K562 (cell line): ENCODE measurements around the gene EFCAB3. TPM values are rescaled to one million over a fixed set of nuclear protein-coding genes. Genes with fewer than 3 reads are reported as not detected.
A peak's percentile ranks its signal among the peaks of the same experiment; 100 is the strongest.

Source experiments
- ATAC-seq: fragments of 200-7000 bp; cut with Tn5 transposase; 3 replicates; pipeline ENCODE4 v1.9.1; 2020; ENCODE audit warnings: moderate library complexity
- Bru-seq: library from RNA; stranded (reverse); fragments of 400-500 nt; gene quantifications from one replicate; lab custom pipeline; 2021; lab: Mats Ljungman, UMichigan
- BruChase-seq, 2 experiments: library from RNA; stranded (reverse); fragments of 400-500 nt; gene quantifications; one replicate each; lab custom pipeline; 2021; lab: Mats Ljungman, UMichigan
- BruUV-seq: library from RNA; stranded (reverse); fragments of 400-500 nt; replicated peaks from 2 replicates; lab custom pipeline; 2021; lab: Mats Ljungman, UMichigan
- CTCF ChIA-PET: fragments of 300-600 bp; formaldehyde crosslinking; extraction: SDS; loops from one replicate; lab custom pipeline; 2021; ENCODE audit warnings: low intra/inter-chr PET ratio; lab: Yijun Ruan, JAX
- POLR2A ChIA-PET: fragments of 300-600, 350-650 bp; sonication (Branson Sonifier 250); formaldehyde crosslinking; extraction: SDS; loops from one replicate; lab custom pipeline; 2021; ENCODE audit warnings: antibody characterized with exemption, inconsistent platforms; lab: Yijun Ruan, JAX
- DNase-seq, 4 experiments: peaks; one replicate each; pipeline versions ENCODE4 v3.0.0 to v3.0.0-alpha.2; 2011 to 2018; ENCODE audit warnings: low spot score in 3 of 4, mixed read lengths in 3 of 4; ENCODE audit errors: extremely low read depth in 1 of 4
- FAIRE-seq: peaks from 2 replicates; lab custom pipeline; 2011; peaks lifted over from hg19 to GRCh38; lab: Jason Lieb, UNC
- H2AFZ ChIP-seq: 2 replicates; pipeline ENCODE4 v1.6.0; 2011; ENCODE audit warnings: low read depth, low read length, control low read depth, inconsistent platforms
- H3K27ac ChIP-seq: fragments of 200-600 bp; 3 replicates; pipeline ENCODE4 v1.8.0; 2011; ENCODE audit warnings: low read depth, mild to moderate bottlenecking, control low read depth, inconsistent platforms, low read length, moderate library complexity, mixed read lengths; ENCODE audit errors: extremely low read depth
- H3K27me3 ChIP-seq, 2 experiments: fragments of 300-600 bp in 1 of 2; 2 replicates in 1 of 2; 3 replicates in 1 of 2; pipeline versions ENCODE4 v1.6.0 to v1.8.0; 2011; ENCODE audit warnings: inconsistent platforms in 2 of 2, low read length in 2 of 2, mild to moderate bottlenecking in 1 of 2, mixed read lengths in 1 of 2, moderate library complexity in 1 of 2; ENCODE audit not compliant: control insufficient read depth in 2 of 2, insufficient read depth in 2 of 2
- H3K36me3 ChIP-seq: fragments of 300-600 bp; 3 replicates; pipeline ENCODE4 v1.8.0; 2011; ENCODE audit warnings: mild to moderate bottlenecking, low read length, inconsistent platforms; ENCODE audit not compliant: control insufficient read depth, insufficient read depth
- H3K4me1 ChIP-seq, 2 experiments: fragments of 200-600 bp in 1 of 2; replicated peaks in 1 of 2; 2 replicates in 1 of 2; 3 replicates in 1 of 2; pipeline versions ENCODE4 v1.5.1 to v1.8.0; 2011; ENCODE audit warnings: inconsistent platforms in 2 of 2, low read length in 2 of 2, mild to moderate bottlenecking in 1 of 2, mixed read lengths in 1 of 2, moderate library complexity in 1 of 2; ENCODE audit not compliant: control insufficient read depth in 2 of 2, insufficient read depth in 2 of 2
- H3K4me2 ChIP-seq: 2 replicates; pipeline ENCODE4 v1.6.1; 2011; ENCODE audit warnings: low read length, control low read depth, inconsistent platforms, mixed read lengths; ENCODE audit not compliant: insufficient read depth
- H3K4me3 ChIP-seq: fragments of 200-600 bp; sonication (generic), shearing (Covaris generic); 2 replicates; pipeline ENCODE4 v1.5.1; 2016; ENCODE audit warnings: control low read depth, inconsistent platforms
- H3K79me2 ChIP-seq: fragments of 200-600 bp; 3 replicates; pipeline ENCODE4 v1.8.0; 2011; ENCODE audit warnings: low read length, inconsistent platforms; ENCODE audit not compliant: control insufficient read depth, insufficient read depth
- H3K9ac ChIP-seq, 2 experiments: 2 replicates each; pipeline versions ENCODE4 v1.6.0 to v1.6.1; 2011; ENCODE audit warnings: low read depth in 2 of 2, low read length in 2 of 2, control low read depth in 1 of 2, inconsistent platforms in 1 of 2, mild to moderate bottlenecking in 1 of 2, mixed read lengths in 1 of 2; ENCODE audit not compliant: insufficient read depth in 1 of 2
- H3K9me1 ChIP-seq: one replicate; pipeline ENCODE4 v1.6.0; 2011; ENCODE audit warnings: inconsistent platforms, mild to moderate bottlenecking, low read length, moderate library complexity; ENCODE audit not compliant: control insufficient read depth, insufficient read depth
- H3K9me3 ChIP-seq: replicated peaks from 2 replicates; pipeline ENCODE4 v1.5.1; 2011; ENCODE audit warnings: low read depth, low read length, inconsistent platforms; ENCODE audit not compliant: control insufficient read depth, insufficient read depth
- H4K20me1 ChIP-seq: replicated peaks from 2 replicates; pipeline ENCODE4 v1.6.1; 2011; ENCODE audit warnings: low read length, inconsistent platforms, mixed read lengths; ENCODE audit not compliant: control insufficient read depth, insufficient read depth
- HIVEP1 ChIP-seq: fragments of 250-450 bp; sonication (Bioruptor Pico); IDR thresholded peaks from 2 replicates; pipeline ENCODE4 v1.4.0; 2020; ENCODE audit warnings: mild to moderate bottlenecking
- POLR2AphosphoS2 ChIP-seq: IDR thresholded peaks from 2 replicates; pipeline ENCODE4 v1.6.1; 2012; ENCODE audit warnings: low read length, improper control_type of control experiment
- PRPF4 ChIP-seq: fragments of 200-400 bp; formaldehyde crosslinking; IDR thresholded peaks from one replicate; pipeline ENCODE4 v1.6.1; 2017; ENCODE audit warnings: low read length, low read depth, mild to moderate bottlenecking; ENCODE audit not compliant: insufficient read depth, poor library complexity, severe bottlenecking
- RBFOX2 ChIP-seq: fragments of 200-400 bp; formaldehyde crosslinking; IDR thresholded peaks from 2 replicates; pipeline ENCODE4 v1.6.1; 2017; ENCODE audit warnings: low read depth, mild to moderate bottlenecking, low read length, moderate library complexity
- ZBED1 ChIP-seq: IDR thresholded peaks from 2 replicates; pipeline ENCODE4 v1.6.1; 2014
- ZBTB12 ChIP-seq: fragments of 250-450 bp; sonication (Bioruptor Pico); IDR thresholded peaks from 2 replicates; pipeline ENCODE4 v1.4.0; 2020
- ZFPM2 ChIP-seq: fragments of 250-450 bp; sonication (Bioruptor Pico); IDR thresholded peaks from 2 replicates; pipeline ENCODE4 v1.5.1; 2022; ENCODE audit warnings: mild to moderate bottlenecking
- ZKSCAN1 ChIP-seq: fragments of 150-350 bp; IDR thresholded peaks from 2 replicates; pipeline ENCODE4 v1.6.1; 2016; ENCODE audit warnings: low read depth, low read length
- ZNF239 ChIP-seq: fragments of 250-450 bp; sonication (Bioruptor Pico); IDR thresholded peaks from 2 replicates; pipeline ENCODE4 v1.4.0; 2020; ENCODE audit warnings: mild to moderate bottlenecking
- ZNF586 ChIP-seq: fragments of 450-650 bp; formaldehyde crosslinking; conservative IDR thresholded peaks from 2 replicates; pipeline ENCODE4 v1.4.0; 2020; ENCODE audit warnings: mild to moderate bottlenecking, moderate library complexity
- ZNF830 ChIP-seq: fragments of 250-450 bp; sonication (Bioruptor Pico); IDR thresholded peaks from 2 replicates; pipeline ENCODE4 v1.5.0; 2021; ENCODE audit warnings: mild to moderate bottlenecking
- WGBS: fragments of 100-300 bp; shearing (Covaris generic); methylation state at CpG from one replicate; pipeline ENCODE4 v1.1.6; 2016; ENCODE audit warnings: low coverage, mixed read lengths; ENCODE audit not compliant: insufficient coverage; ENCODE audit errors: missing lambda C conversion rate; 5-methylcytosine and 5-hydroxymethylcytosine counted together
- in situ Hi-C: fragments of 300-500 bp; cut with MboI; formaldehyde crosslinking; loops from 4 replicates; pipeline ENCODE4 v1.15.0; 2018; ENCODE audit warnings: inconsistent platforms, mixed read lengths
- intact Hi-C: fragments of 100-400 bp; cut with micrococcal nuclease; formaldehyde crosslinking; loops from 2 replicates; pipeline ENCODE4 v1.14.2; 2022
- long read RNA-seq, 3 experiments: library from polyadenylated mRNA in 2 of 3; library from RNA in 1 of 3; unstranded in 2 of 3; stranded (forward) in 1 of 3; transcript quantifications; one replicate each; pipeline ENCODE4 v2.0.0, GENCODE V29; 2019 to 2022
- polyA minus RNA-seq, 3 experiments: library from RNA; depleted of rRNA, polyadenylated mRNA; stranded (reverse); fragments of >200 nt; gene quantifications; 2 replicates each; pipeline ENCODE4 v1.2.3, GENCODE V29; 2011
- polyA plus RNA-seq, 8 experiments: library from polyadenylated mRNA; depleted of rRNA in 4 of 8; stranded (reverse) in 5 of 8; unstranded in 3 of 8; fragments of >200 nt; fragmentation: Nextera tagmentation in 2 of 8; fragmentation: Illumina TruSeq in 1 of 8; extraction: Ambion mirVana in 2 of 8; extraction: Trizol in 1 of 8; gene quantifications; 2 replicates each; pipeline versions ENCODE4 v1.2.1 to v1.2.3, GENCODE V29; 2011 to 2014; ENCODE audit warnings: inconsistent platforms in 1 of 8, missing spikeins in 1 of 8
- total RNA-seq, 7 experiments: library from RNA; depleted of rRNA in 6 of 7; stranded (reverse); fragments of >200 nt in 6 of 7; fragmentation: Illumina TruSeq in 2 of 7; extraction: Trizol in 2 of 7; gene quantifications; 2 replicates each; pipeline versions ENCODE4 v1.2.1 to v1.2.3, GENCODE V29; 2011 to 2021; ENCODE audit warnings: low replicate concordance in 1 of 7
- TF ChIP-seq, protein P1 (sequence below): fragments of 450-650 bp; IDR thresholded peaks from 2 replicates; pipeline ENCODE4 v1.6.1; 2016
- TF ChIP-seq, protein P2 (sequence below): fragments of 250-450 bp; sonication (Bioruptor Pico); IDR thresholded peaks from 2 replicates; pipeline ENCODE4 v1.4.0; 2020

Gene EFCAB3
- not detected in 2 replicates for total RNA-seq (2011; cell fraction: chromatin; rRNA removed; ENCODE audit: low replicate concordance)
- total RNA-seq (2011; cell fraction: nucleolus; rRNA removed), result not detected in 2 replicates
- total RNA-seq (2011; cell fraction: nucleoplasm; rRNA removed), result not detected in 2 replicates
- total RNA-seq (2014; rRNA removed) (not detected in 2 replicates), total RNA-seq (2014; rRNA removed; fragmentation: Illumina TruSeq; extraction: Trizol) (not detected in 2 replicates), total RNA-seq (2015; rRNA removed; fragmentation: Illumina TruSeq; extraction: Trizol) (not detected in 2 replicates), total RNA-seq (2021) (not detected in 2 replicates), polyA plus RNA-seq (2011; rRNA removed) (not detected in 2 replicates), polyA plus RNA-seq (2014; fragmentation: Illumina TruSeq; extraction: Trizol) (not detected in 2 replicates), polyA plus RNA-seq (2014; fragmentation: Nextera tagmentation; extraction: Ambion mirVana) (not detected), polyA plus RNA-seq (2014; rRNA removed) (not detected in 2 replicates), polyA minus RNA-seq (2011; rRNA and poly(A)+ RNA removed) (not detected in 2 replicates), Bru-seq, nascent RNA (not detected), BruChase-seq, experiment 1, labeled RNA remaining after a 2-hour chase (not detected), BruChase-seq, experiment 2, labeled RNA remaining after a 6-hour chase (percentile 2 among the genes with signal in this experiment)
- polyA plus RNA-seq (2011; cell fraction: cytosol; rRNA removed), result 0.03 TPM in 1 of 2 replicates, not detected in the other
- polyA plus RNA-seq (2011; cell fraction: nucleus; rRNA removed), result not detected in 2 replicates
- polyA plus RNA-seq (2012), result not detected in 2 replicates
- not detected in 2 replicates for polyA minus RNA-seq (2011; cell fraction: cytosol; rRNA and poly(A)+ RNA removed)
- polyA minus RNA-seq (2011; cell fraction: nucleus; rRNA and poly(A)+ RNA removed), result not detected in 2 replicates
- long read RNA-seq, experiment 1, result 0 reads
- long read RNA-seq, experiment 2, result 0 reads
- long read RNA-seq, experiment 3, result 0 reads

DNA sequence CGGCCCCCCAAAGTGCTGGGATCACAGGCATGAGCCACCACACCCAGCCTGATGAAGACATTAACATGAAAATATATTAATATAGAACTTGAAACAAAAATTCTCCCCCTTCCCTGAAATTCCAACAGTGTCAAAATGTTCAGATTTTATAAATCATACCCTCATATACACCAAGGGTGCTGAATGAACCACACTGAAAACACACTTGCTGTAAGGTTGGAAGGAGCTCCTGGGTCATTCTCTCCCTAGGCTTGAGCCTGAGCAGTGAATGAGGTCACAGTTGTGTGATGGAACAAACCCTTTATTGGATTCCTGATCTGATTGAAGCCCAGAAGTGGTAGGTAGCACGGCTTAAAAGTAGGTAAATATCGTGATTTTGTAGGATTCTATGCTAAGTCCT, at the start of gene EFCAB3:
EFCAB3 (plus strand) TSS at position 301 of the 400 bp plus-strand sequence. CDS start 2,427 bp downstream, outside the sequence.
- BruUV-seq, result no TSS peak
- H3K9me3 ChIP-seq, result no peaks in the 10 kb centered on the region
- H3K27me3 ChIP-seq, result peaks cover 14 to 19% of the 10 kb centered on the region in 2 experiments
- no peak within 1 kb of the TSS for H3K27ac ChIP-seq
- DNase-seq (no peak), ATAC-seq (no peak), FAIRE-seq (no peak)
- no peaks in the 10 kb centered on the region for H3K9me1 ChIP-seq
- no peak within 1 kb of the TSS for H2AFZ ChIP-seq
- intact Hi-C loops (no loop called here), in situ Hi-C loops (no loop called here)
- ChIA-PET POLR2A (no interaction called here), CTCF (no interaction called here)
- no peak within 1 kb of the TSS; a peak in 1 of 4 replicates for H3K9ac ChIP-seq
- no peak within 1 kb of the TSS for H3K4me3 ChIP-seq
- H3K79me2 ChIP-seq, result no peaks in the 10 kb centered on the region
- 0% methylated on average over 3 of the region's 3 CpGs for WGBS
- H3K36me3 ChIP-seq, result no peaks in the 10 kb centered on the region
- H3K4me2 ChIP-seq, result no peak within 1 kb of the TSS
- peaks cover 0 to 4% of the 10 kb centered on the region in 2 experiments; a peak in 2 of 5 replicates for H3K4me1 ChIP-seq
- H4K20me1 ChIP-seq, result no peaks in the 10 kb centered on the region
- TF ChIP-seq POLR2AphosphoS2, result no peak
- no peak for TF ChIP-seq ZNF830 (CRISPR knock-in tag)
- TF ChIP-seq PRPF4, result no peak
- TF ChIP-seq ZNF239 (CRISPR knock-in tag), result no peak
- TF ChIP-seq, protein P1, sequence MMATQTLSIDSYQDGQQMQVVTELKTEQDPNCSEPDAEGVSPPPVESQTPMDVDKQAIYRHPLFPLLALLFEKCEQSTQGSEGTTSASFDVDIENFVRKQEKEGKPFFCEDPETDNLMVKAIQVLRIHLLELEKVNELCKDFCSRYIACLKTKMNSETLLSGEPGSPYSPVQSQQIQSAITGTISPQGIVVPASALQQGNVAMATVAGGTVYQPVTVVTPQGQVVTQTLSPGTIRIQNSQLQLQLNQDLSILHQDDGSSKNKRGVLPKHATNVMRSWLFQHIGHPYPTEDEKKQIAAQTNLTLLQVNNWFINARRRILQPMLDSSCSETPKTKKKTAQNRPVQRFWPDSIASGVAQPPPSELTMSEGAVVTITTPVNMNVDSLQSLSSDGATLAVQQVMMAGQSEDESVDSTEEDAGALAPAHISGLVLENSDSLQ, result no peak
- TF ChIP-seq RBFOX2, result no peak
- no peak for TF ChIP-seq ZKSCAN1
- no peak for TF ChIP-seq ZBED1
- TF ChIP-seq, protein P2, sequence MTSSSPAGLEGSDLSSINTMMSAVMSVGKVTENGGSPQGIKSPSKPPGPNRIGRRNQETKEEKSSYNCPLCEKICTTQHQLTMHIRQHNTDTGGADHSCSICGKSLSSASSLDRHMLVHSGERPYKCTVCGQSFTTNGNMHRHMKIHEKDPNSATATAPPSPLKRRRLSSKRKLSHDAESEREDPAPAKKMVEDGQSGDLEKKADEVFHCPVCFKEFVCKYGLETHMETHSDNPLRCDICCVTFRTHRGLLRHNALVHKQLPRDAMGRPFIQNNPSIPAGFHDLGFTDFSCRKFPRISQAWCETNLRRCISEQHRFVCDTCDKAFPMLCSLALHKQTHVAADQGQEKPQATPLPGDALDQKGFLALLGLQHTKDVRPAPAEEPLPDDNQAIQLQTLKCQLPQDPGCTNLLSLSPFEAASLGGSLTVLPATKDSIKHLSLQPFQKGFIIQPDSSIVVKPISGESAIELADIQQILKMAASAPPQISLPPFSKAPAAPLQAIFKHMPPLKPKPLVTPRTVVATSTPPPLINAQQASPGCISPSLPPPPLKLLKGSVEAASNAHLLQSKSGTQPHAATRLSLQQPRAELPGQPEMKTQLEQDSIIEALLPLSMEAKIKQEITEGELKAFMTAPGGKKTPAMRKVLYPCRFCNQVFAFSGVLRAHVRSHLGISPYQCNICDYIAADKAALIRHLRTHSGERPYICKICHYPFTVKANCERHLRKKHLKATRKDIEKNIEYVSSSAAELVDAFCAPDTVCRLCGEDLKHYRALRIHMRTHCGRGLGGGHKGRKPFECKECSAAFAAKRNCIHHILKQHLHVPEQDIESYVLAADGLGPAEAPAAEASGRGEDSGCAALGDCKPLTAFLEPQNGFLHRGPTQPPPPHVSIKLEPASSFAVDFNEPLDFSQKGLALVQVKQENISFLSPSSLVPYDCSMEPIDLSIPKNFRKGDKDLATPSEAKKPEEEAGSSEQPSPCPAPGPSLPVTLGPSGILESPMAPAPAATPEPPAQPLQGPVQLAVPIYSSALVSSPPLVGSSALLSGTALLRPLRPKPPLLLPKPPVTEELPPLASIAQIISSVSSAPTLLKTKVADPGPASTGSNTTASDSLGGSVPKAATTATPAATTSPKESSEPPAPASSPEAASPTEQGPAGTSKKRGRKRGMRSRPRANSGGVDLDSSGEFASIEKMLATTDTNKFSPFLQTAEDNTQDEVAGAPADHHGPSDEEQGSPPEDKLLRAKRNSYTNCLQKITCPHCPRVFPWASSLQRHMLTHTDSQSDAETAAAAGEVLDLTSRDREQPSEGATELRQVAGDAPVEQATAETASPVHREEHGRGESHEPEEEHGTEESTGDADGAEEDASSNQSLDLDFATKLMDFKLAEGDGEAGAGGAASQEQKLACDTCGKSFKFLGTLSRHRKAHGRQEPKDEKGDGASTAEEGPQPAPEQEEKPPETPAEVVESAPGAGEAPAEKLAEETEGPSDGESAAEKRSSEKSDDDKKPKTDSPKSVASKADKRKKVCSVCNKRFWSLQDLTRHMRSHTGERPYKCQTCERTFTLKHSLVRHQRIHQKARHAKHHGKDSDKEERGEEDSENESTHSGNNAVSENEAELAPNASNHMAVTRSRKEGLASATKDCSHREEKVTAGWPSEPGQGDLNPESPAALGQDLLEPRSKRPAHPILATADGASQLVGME (CRISPR knock-in tag), result no peak
- TF ChIP-seq ZFPM2 (CRISPR knock-in tag), result no peak
- TF ChIP-seq ZNF586, result no peak
- TF ChIP-seq HIVEP1 (CRISPR knock-in tag), result no peak
- no peak for TF ChIP-seq ZBTB12
